BLaER1 treated with 17β-estradiol and CSF1 and Interleukin-3, amounts not matched to agents 10 nM and 100 nM (cell line): Measurements from ENCODE around the gene CASKIN2.

Source experiments
- H3K27ac ChIP-seq, 11 experiments: shearing (Covaris generic); formaldehyde crosslinking; 2 replicates each; pipeline ENCODE4 v1.8.1; 2022
- H3K27me3 ChIP-seq, 11 experiments: shearing (Covaris generic); formaldehyde crosslinking; 2 replicates each; pipeline ENCODE4 v1.8.1; 2022
- H3K36me3 ChIP-seq, 11 experiments: shearing (Covaris generic); formaldehyde crosslinking; 2 replicates each; pipeline ENCODE4 v1.8.1; 2022
- H3K4me1 ChIP-seq, 10 experiments: shearing (Covaris generic); formaldehyde crosslinking; 2 replicates each; pipeline ENCODE4 v1.8.1; 2022
- H3K4me2 ChIP-seq, 11 experiments: shearing (Covaris generic); formaldehyde crosslinking; 2 replicates each; pipeline ENCODE4 v1.8.1; 2022
- H3K4me3 ChIP-seq, 10 experiments: shearing (Covaris generic); formaldehyde crosslinking; 2 replicates each; pipeline ENCODE4 v1.8.1; 2022
- H3K9ac ChIP-seq, 11 experiments: shearing (Covaris generic); formaldehyde crosslinking; 2 replicates each; pipeline ENCODE4 v1.8.1; 2022
- H3K9me3 ChIP-seq, 11 experiments: shearing (Covaris generic); formaldehyde crosslinking; replicated peaks in 1 of 11; 2 replicates each; pipeline ENCODE4 v1.8.1; 2022
- H4K20me1 ChIP-seq, 11 experiments: shearing (Covaris generic); formaldehyde crosslinking; 2 replicates each; pipeline ENCODE4 v1.8.1; 2022
- Cebpa-rat ChIP-seq, 11 experiments: shearing (Covaris generic); IDR thresholded peaks; 2 replicates each; pipeline ENCODE4 v1.8.1; 2022

CASKIN2 gene

GRCh38 chr17:75514919-75515495 is 330 bp downstream of the CASKIN2 start:
- peaks cover 11 to 54% (median 45%) of the 10 kb centered on the region in 11 experiments; a peak in 21 of 22 replicates for H3K36me3 ChIP-seq
- H3K4me1 ChIP-seq: peaks cover 55 to 76% (median 69%) of the 10 kb centered on the region in 10 experiments
- TF ChIP-seq Cebpa-rat (IDR thresholded peaks at IDR 0.05): no peak
- peak overlapping the region in 10 of 11 experiments; percentile 53 to 89 (median 83); a peak in 21 of 22 replicates for H3K27ac ChIP-seq
- peak overlapping the region; percentile 75 to 98 (median 96) for H3K4me3 ChIP-seq
- peak overlapping the region; percentile 91 to 99 (median 98) for H3K4me2 ChIP-seq
- H3K9me3 ChIP-seq: no peaks in the 10 kb centered on the region
- H3K9ac ChIP-seq: peak overlapping the region; percentile 76 to 94 (median 84)
- H4K20me1 ChIP-seq: peaks cover 3 to 71% (median 61%) of the 10 kb centered on the region in 11 experiments; a peak in 19 of 22 replicates
- H3K27me3 ChIP-seq: no peaks in the 10 kb centered on the region

DNA sequence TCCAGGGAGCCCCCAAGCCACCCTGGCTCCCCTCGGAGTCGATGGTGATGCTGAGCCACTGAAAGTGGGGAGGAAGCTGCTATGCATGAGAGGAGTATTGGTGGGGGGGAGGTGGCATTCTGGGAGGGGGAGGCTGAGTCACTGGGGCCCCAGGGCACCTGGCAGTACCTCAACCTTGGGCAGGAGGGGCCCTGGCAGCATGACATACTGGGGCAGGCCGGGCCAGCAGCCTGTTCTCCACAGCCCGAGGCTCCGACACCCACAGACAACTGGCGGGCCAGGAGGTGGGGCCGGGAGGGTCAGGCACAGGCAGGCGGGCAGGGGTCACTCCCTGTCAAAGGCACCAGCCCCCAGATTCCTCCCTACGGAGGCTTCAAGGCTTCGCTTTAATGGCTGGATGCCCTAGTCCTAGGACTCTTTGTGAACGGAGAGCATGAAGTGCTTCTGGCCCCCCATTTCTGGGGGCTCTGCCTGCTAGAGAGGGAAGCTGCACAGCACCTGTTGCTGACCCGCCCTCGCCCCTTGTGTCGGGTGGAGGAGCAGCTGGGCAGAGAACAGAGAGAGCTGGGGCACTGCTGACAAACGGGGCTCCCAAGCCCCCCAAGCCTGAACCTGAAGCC is 928 bp downstream of the CASKIN2 start:
- H3K4me1 ChIP-seq: peaks cover 55 to 78% (median 74%) of the 10 kb centered on the region in 10 experiments
- no peaks in the 10 kb centered on the region for H3K9me3 ChIP-seq
- TF ChIP-seq Cebpa-rat (IDR thresholded peaks at IDR 0.05): no peak
- peak overlapping the region; percentile 75 to 98 (median 96) for H3K4me3 ChIP-seq
- no peaks in the 10 kb centered on the region for H3K27me3 ChIP-seq
- peaks cover 5 to 54% (median 44%) of the 10 kb centered on the region in 11 experiments; a peak in 20 of 22 replicates for H3K36me3 ChIP-seq
- peaks cover 3 to 77% (median 67%) of the 10 kb centered on the region in 11 experiments; a peak in 19 of 22 replicates for H4K20me1 ChIP-seq
- H3K4me2 ChIP-seq: peak overlapping the region; percentile 91 to 99 (median 98)
- peak overlapping the region in 10 of 11 experiments; percentile 53 to 89 (median 83); a peak in 19 of 22 replicates for H3K27ac ChIP-seq
- peak overlapping the region; percentile 76 to 94 (median 84) for H3K9ac ChIP-seq

GRCh38 chr17:75513641-75514000 is 1.7 kb downstream of the CASKIN2 start:
- Histone ChIP-seq H3K27ac (peak overlapping the region in 6 of 11 experiments; percentile 77 to 89 (median 87); a peak in 10 of 22 replicates), H4K20me1 (peaks cover 3 to 81% (median 70%) of the 10 kb centered on the region in 11 experiments; a peak in 19 of 22 replicates)

DNA sequence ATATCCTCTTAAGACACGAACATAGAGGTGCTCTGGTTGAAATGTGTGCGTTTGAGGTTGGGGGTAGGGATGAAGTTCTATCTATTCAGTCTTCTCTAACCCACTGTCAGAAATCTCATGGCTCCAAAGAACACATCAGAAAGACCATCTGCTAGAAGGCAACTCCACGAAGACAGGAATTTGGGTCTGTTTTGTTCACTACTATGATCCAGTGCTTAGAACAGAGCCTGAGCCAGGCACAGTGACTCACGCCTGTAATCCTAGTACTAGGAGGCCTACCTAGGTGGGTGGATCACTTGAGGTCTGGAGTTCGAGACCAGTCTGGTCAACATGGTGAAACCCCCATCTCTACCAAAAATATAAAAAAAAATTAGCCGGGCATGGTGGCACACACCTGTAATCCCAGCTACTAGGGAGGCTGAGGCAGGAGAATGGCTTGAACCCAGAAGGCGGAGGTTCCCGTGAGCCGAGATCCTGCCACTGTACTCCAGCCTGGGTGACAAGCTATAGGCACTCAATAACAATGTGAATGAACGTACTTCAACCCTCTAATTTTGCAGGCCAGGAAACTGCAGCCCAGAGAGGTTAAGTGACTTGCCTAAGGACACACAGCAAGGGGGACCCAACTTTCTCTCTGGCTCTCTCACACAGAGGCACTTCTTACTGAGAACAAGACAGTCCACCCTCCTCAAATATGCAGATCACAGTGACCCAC is 2.3 kb downstream of the CASKIN2 start:
- Histone ChIP-seq H3K27ac (peak overlapping the region in 2 of 11 experiments; percentile 86 to 88; a peak in 4 of 22 replicates), H3K9me3 (no peaks in the 10 kb centered on the region), H3K36me3 (peaks cover 0 to 59% (median 43%) of the 10 kb centered on the region in 11 experiments; a peak in 17 of 22 replicates), H3K4me1 (peaks cover 44 to 78% (median 76%) of the 10 kb centered on the region in 10 experiments), H3K4me3 (peak overlapping the region in 8 of 10 experiments; percentile 93 to 98 (median 96); a peak in 14 of 20 replicates), H4K20me1 (peaks cover 3 to 81% (median 73%) of the 10 kb centered on the region in 11 experiments; a peak in 19 of 22 replicates), H3K9ac (peak overlapping the region in 9 of 11 experiments; percentile 18 to 94 (median 84); a peak in 16 of 22 replicates), H3K4me2 (peak overlapping the region; percentile 91 to 99 (median 98)), H3K27me3 (no peaks in the 10 kb centered on the region)
- no peak for TF ChIP-seq Cebpa-rat (IDR thresholded peaks at IDR 0.05)

More at GRCh38 chr17:75513641-75514000, 1.7 kb downstream of the CASKIN2 start:
- Histone ChIP-seq H3K9me3 (no peaks in the 10 kb centered on the region), H3K4me1 (peaks cover 49 to 78% (median 76%) of the 10 kb centered on the region in 10 experiments), H3K27me3 (no peaks in the 10 kb centered on the region), H3K4me2 (peak overlapping the region; percentile 91 to 99 (median 98)), H3K4me3 (peak overlapping the region in 9 of 10 experiments; percentile 75 to 98 (median 96); a peak in 17 of 20 replicates), H3K9ac (peak overlapping the region; percentile 76 to 94 (median 84); a peak in 20 of 22 replicates), H3K36me3 (peaks cover 0 to 54% (median 43%) of the 10 kb centered on the region in 11 experiments; a peak in 17 of 22 replicates)
- TF ChIP-seq Cebpa-rat (IDR thresholded peaks at IDR 0.05): no peak

GRCh38 chr17:75511610-75512575 is 3.4 kb downstream of the CASKIN2 start:
- Histone ChIP-seq H3K27ac (peak overlapping the region in 4 of 11 experiments; percentile 2 to 43 (median 38); a peak in 5 of 22 replicates), H3K4me3 (peak overlapping the region in 3 of 10 experiments; percentile 95 to 98 (median 97); a peak in 7 of 20 replicates), H3K36me3 (peaks cover 2 to 71% (median 51%) of the 10 kb centered on the region in 11 experiments; a peak in 20 of 22 replicates), H3K27me3 (no peaks in the 10 kb centered on the region), H4K20me1 (peaks cover 0 to 81% (median 76%) of the 10 kb centered on the region in 11 experiments; a peak in 17 of 22 replicates), H3K4me2 (peak overlapping the region; percentile 91 to 99 (median 98)), H3K9me3 (no peaks in the 10 kb centered on the region), H3K4me1 (peaks cover 34 to 79% (median 76%) of the 10 kb centered on the region in 10 experiments), H3K9ac (peak overlapping the region in 10 of 11 experiments; percentile 35 to 94 (median 84); a peak in 18 of 22 replicates)
- TF ChIP-seq Cebpa-rat (IDR thresholded peaks at IDR 0.05): no peak

DNA sequence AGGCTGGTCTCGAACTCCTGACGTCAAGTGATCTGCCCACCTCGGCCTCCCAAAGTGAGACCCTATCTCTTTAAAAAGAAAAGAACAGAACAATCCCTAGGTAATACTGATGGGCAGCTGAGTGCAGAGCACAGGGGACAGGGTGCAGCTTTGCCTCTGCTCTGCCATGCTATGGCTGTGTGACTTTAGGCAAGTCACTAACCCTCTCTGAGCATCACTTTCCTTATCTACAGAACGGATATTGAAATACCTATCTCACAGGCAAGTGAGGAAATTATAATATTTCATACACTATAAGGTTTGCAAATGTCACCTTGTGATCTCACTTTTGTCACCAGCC is 4.1 kb downstream of the CASKIN2 start:
- no peaks in the 10 kb centered on the region for H3K27me3 ChIP-seq
- H3K4me2 ChIP-seq: peak overlapping the region in 9 of 11 experiments; percentile 91 to 99 (median 98); a peak in 14 of 22 replicates
- peaks cover 6 to 77% (median 58%) of the 10 kb centered on the region in 11 experiments; a peak in 21 of 22 replicates for H3K36me3 ChIP-seq
- peak overlapping the region in 2 of 11 experiments; percentile 36 to 43; a peak in 3 of 22 replicates for H3K27ac ChIP-seq
- no peaks in the 10 kb centered on the region for H3K9me3 ChIP-seq
- peaks cover 34 to 85% (median 81%) of the 10 kb centered on the region in 10 experiments for H3K4me1 ChIP-seq
- H4K20me1 ChIP-seq: peaks cover 0 to 85% (median 81%) of the 10 kb centered on the region in 11 experiments; a peak in 17 of 22 replicates
- TF ChIP-seq Cebpa-rat (IDR thresholded peaks at IDR 0.05): no peak
- no peak overlapping the region for H3K4me3 ChIP-seq
- peak overlapping the region in 7 of 11 experiments; percentile 82 to 94 (median 91); a peak in 9 of 22 replicates for H3K9ac ChIP-seq

DNA sequence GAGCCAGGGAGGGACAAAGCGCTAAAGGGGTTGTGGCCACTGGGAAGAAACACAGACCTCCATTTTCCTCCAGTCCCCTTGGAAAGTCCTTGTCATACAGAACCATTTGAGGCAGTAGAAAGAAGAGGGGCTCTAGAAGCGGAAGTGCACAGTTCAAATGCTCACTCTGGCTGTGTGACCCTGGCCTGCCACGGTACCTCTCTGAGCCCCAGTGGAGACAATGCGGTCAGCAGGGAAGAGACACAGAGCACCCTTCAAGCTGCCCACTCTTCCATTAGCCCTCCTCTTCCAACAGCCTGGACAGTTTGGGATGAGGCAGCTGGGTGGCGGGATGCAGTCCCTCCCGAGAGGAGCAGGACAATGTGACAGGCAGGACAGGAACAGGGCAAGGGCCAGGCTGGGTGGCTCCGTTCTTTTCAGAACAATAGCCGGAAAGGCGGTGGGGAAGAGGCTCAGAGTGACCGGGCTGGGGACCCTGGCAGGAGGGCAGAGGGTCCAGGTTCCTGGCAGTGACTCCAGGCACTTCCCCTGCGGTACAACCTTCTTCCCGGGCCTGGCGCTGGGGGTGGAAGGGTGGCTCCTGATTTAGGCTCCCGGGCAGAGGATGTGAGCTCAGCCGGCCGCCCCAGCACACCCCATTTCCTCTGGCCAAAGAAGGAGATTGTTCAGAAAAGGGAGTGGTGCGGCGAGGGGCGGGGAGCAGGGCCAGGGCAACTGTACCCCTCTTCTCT is 5.6 kb downstream of the CASKIN2 start:
- Histone ChIP-seq H3K9ac (peak overlapping the region in 7 of 11 experiments; percentile 8 to 59 (median 18); a peak in 10 of 22 replicates), H3K27me3 (no peaks in the 10 kb centered on the region), H3K4me3 (no peak overlapping the region), H3K36me3 (peaks cover 6 to 93% (median 73%) of the 10 kb centered on the region in 11 experiments; a peak in 21 of 22 replicates), H3K27ac (peak overlapping the region in 3 of 11 experiments; percentile 23 to 42 (median 25); a peak in 4 of 22 replicates), H3K4me1 (peaks cover 33 to 100% (median 95%) of the 10 kb centered on the region in 10 experiments), H3K9me3 (no peaks in the 10 kb centered on the region), H4K20me1 (peaks cover 0 to 98% (median 85%) of the 10 kb centered on the region in 11 experiments; a peak in 17 of 22 replicates), H3K4me2 (peak overlapping the region; percentile 15 to 99 (median 57); a peak in 17 of 22 replicates)
- TF ChIP-seq Cebpa-rat (IDR thresholded peaks at IDR 0.05): no peak
